ENCODE data around the gene BHLHE40.

Gene BHLHE40

DNA sequence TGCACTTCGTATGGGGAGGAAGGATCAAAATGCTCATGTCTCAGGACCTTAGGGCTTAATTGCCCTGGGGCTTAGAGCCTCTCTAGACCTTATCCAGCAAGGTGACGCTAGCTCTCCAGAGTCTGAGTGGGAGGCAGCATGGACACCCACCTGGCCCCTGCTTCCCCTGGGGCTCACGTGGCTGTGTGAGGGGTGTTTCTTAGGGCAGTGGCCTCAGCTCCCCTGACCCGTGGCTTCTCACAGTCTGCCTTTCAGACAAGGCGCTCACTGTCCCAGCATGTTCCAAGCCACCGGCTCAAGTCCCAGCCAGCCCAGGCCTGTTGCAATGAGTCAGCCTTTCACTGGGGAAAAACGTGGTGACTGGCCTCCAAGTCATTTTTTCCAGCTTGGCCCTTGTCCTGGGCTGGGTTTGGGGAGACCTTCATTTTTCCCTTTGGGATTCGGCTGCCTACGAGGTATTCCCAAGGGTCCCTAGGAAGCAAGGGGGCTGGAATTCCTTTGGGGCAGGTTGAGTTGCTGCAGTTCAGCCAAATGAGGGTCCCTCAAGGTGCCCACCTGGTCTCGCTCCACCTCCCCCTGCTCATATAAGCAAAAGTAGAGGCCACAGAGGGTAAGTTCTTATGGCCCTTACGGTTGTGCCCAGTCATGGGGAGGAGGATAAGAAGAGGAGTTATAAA, 15.7 kb downstream of the BHLHE40 start:
- Histone ChIP-seq H3K9ac (ENCODE audit: low read depth, low read length) (no peak overlapping the region), H3K4me1 (ENCODE audit: insufficient read depth, low read length) (peaks cover 21% of the 10 kb centered on the region), H3K9me3 (ENCODE audit: insufficient read depth, low read depth, low read length) (no peaks in the 10 kb centered on the region), H3K4me3 (ENCODE audit: low read length) (no peak overlapping the region), H3K27me3 (ENCODE audit: insufficient read depth, low read length) (no peaks in the 10 kb centered on the region), H3K27ac (ENCODE audit: low read depth, low read length) (no peak overlapping the region), H3K36me3 (ENCODE audit: insufficient read depth, low read length) (no peaks in the 10 kb centered on the region)
- WGBS = 75% methylated on average over 11 of the region's 11 CpGs

GRCh38 chr3:4995500-4996053, 16.3 kb downstream of the BHLHE40 start:
- no peaks in the 10 kb centered on the region for H3K36me3 ChIP-seq (ENCODE audit: insufficient read depth, low read length)
- no peak overlapping the region for H3K9ac ChIP-seq (ENCODE audit: low read depth, low read length)
- no peak overlapping the region for H3K27ac ChIP-seq (ENCODE audit: low read depth, low read length)
- H3K4me3 ChIP-seq (ENCODE audit: low read length) = no peak overlapping the region
- 76% methylated on average over 9 of the region's 9 CpGs for whole genome bisulfite sequencing
- no peaks in the 10 kb centered on the region for H3K9me3 ChIP-seq (ENCODE audit: insufficient read depth, low read depth, low read length)
- peaks cover 21% of the 10 kb centered on the region for H3K4me1 ChIP-seq (ENCODE audit: insufficient read depth, low read length)
- no peaks in the 10 kb centered on the region for H3K27me3 ChIP-seq (ENCODE audit: insufficient read depth, low read length)

GRCh38 chr3:4996223-4996765, 17.1 kb downstream of the BHLHE40 start:
- H3K9ac ChIP-seq (ENCODE audit: low read depth, low read length) = no peak overlapping the region
- 88% methylated on average over 8 of the region's 8 CpGs for WGBS
- H3K27me3 ChIP-seq (ENCODE audit: insufficient read depth, low read length) = no peaks in the 10 kb centered on the region
- no peak overlapping the region for H3K27ac ChIP-seq (ENCODE audit: low read depth, low read length)
- H3K36me3 ChIP-seq (ENCODE audit: insufficient read depth, low read length) = no peaks in the 10 kb centered on the region
- H3K4me1 ChIP-seq (ENCODE audit: insufficient read depth, low read length) = peaks cover 21% of the 10 kb centered on the region
- no peaks in the 10 kb centered on the region for H3K9me3 ChIP-seq (ENCODE audit: insufficient read depth, low read depth, low read length)
- no peak overlapping the region for H3K4me3 ChIP-seq (ENCODE audit: low read length)

DNA sequence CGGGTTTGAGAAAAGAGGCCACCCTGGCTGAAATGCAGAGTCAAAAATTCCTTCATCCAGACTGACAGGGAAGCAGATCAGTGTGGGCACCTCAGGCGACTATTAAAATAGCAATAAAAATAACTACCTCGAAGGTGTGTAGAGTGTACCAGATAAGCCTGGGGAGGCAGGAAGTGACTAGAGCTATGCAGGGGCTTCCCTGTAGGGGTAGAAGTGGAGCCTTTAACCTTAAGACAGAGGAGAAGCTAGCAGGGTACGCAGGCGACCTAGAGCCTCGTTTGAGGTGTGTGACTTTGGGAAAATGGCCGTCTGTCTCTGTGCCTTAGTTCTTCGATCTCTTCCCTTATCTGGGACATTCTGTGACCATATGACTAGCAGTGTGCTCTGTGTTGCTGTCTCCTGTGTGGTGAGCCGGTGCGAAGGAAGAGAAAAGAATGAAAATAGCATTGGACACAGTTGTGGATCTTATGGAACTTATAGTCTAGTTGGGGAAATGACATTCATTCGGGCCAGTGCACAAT, 17.6 kb downstream of the BHLHE40 start:
- Histone ChIP-seq H3K27me3 (ENCODE audit: insufficient read depth, low read length) (no peaks in the 10 kb centered on the region), H3K27ac (ENCODE audit: low read depth, low read length) (no peak overlapping the region), H3K4me1 (ENCODE audit: insufficient read depth, low read length) (peaks cover 21% of the 10 kb centered on the region), H3K9ac (ENCODE audit: low read depth, low read length) (no peak overlapping the region), H3K36me3 (ENCODE audit: insufficient read depth, low read length) (no peaks in the 10 kb centered on the region), H3K4me3 (ENCODE audit: low read length) (no peak overlapping the region), H3K9me3 (ENCODE audit: insufficient read depth, low read depth, low read length) (no peaks in the 10 kb centered on the region)
- WGBS = 87% methylated on average over 10 of the region's 11 CpGs

DNA sequence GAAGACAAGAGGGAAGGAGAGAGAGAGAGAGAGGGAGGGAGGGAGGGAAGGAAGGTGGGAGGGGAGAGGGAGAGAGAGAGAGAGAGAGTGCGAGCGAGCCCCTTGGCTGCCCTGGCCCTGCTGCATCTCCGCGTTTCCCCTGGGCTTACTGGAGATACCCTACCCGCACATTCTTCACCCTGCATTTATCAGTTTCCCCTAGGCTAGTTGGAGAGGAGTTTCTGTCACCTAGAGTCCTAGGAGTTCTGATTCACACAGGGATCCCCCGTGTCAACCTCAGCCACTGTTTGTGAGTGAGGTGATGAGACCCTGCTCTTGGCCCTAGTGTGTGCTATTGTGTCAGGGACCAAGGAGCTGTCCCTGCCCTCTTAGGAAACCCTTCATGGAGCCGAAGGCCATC, 18.7 kb downstream of the BHLHE40 start:
- 87% methylated on average over 2 of the region's 7 CpGs for WGBS
- H3K27me3 ChIP-seq (ENCODE audit: insufficient read depth, low read length) = no peaks in the 10 kb centered on the region

DNA sequence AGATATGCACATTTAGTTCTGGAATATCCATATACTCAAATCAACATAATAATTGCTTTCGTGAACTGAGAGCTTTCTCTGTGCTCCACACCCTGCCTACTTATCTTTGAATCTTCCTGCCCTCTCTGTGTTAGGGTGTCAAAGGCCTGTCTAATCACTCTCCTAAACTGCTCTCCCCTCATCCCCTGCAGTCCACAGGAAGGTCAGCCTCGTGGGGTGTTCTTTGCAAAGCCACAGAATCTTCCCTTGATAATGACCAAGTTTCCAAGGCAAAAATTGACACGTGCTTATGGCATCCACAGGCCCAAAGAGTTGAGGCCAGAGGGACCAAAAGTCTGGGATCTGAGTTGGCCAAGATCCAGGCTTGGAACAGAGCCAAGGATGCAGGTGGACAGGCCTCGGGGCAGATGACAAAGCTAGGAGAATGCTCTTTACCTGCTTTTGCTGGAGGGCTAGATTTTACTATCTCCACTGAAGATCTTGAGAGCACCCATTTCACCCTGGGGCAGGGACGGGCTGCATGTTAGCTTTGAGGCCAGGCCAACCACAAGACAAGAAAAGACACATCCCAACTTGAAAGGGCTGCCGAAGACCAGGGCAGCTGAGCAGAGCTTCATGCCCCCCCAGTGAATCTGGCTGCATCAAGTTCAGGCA, 20.4 kb downstream of the BHLHE40 start:
- 70% methylated on average over 6 of the region's 6 CpGs for WGBS
- H3K36me3 ChIP-seq (ENCODE audit: insufficient read depth, low read length) = no peaks in the 10 kb centered on the region
- H3K9me3 ChIP-seq (ENCODE audit: insufficient read depth, low read depth, low read length) = no peaks in the 10 kb centered on the region
- no peaks in the 10 kb centered on the region for H3K27me3 ChIP-seq (ENCODE audit: insufficient read depth, low read length)
- H3K9ac ChIP-seq (ENCODE audit: low read depth, low read length) = no peak overlapping the region
- no peak overlapping the region for H3K27ac ChIP-seq (ENCODE audit: low read depth, low read length)
- no peak overlapping the region for H3K4me3 ChIP-seq (ENCODE audit: low read length)
- H3K4me1 ChIP-seq (ENCODE audit: insufficient read depth, low read length) = peaks cover 21% of the 10 kb centered on the region

More for the DNA sequence above, 18.7 kb downstream of the BHLHE40 start:
- Histone ChIP-seq H3K9ac (ENCODE audit: low read depth, low read length) (no peak overlapping the region), H3K36me3 (ENCODE audit: insufficient read depth, low read length) (no peaks in the 10 kb centered on the region), H3K9me3 (ENCODE audit: insufficient read depth, low read depth, low read length) (no peaks in the 10 kb centered on the region), H3K27ac (ENCODE audit: low read depth, low read length) (no peak overlapping the region), H3K4me1 (ENCODE audit: insufficient read depth, low read length) (peaks cover 21% of the 10 kb centered on the region), H3K4me3 (ENCODE audit: low read length) (no peak overlapping the region)

GRCh38 chr3:5001135-5001534, 21.9 kb downstream of the BHLHE40 start:
- peaks cover 12% of the 10 kb centered on the region; the same call in 1 of the 2 replicates for H3K4me1 ChIP-seq (ENCODE audit: insufficient read depth, low read length)
- H3K9me3 ChIP-seq (ENCODE audit: insufficient read depth, low read depth, low read length) = no peaks in the 10 kb centered on the region
- H3K9ac ChIP-seq (ENCODE audit: low read depth, low read length) = no peak overlapping the region
- no peak overlapping the region for H3K27ac ChIP-seq (ENCODE audit: low read depth, low read length)
- WGBS = 93% methylated on average over 4 of the region's 4 CpGs
- no peaks in the 10 kb centered on the region for H3K36me3 ChIP-seq (ENCODE audit: insufficient read depth, low read length)
- H3K27me3 ChIP-seq (ENCODE audit: insufficient read depth, low read length) = no peaks in the 10 kb centered on the region
- H3K4me3 ChIP-seq (ENCODE audit: low read length) = no peak overlapping the region

GRCh38 chr3:5001805-5002173, 22.6 kb downstream of the BHLHE40 start:
- Histone ChIP-seq H3K36me3 (ENCODE audit: insufficient read depth, low read length) (no peaks in the 10 kb centered on the region), H3K27ac (ENCODE audit: low read depth, low read length) (no peak overlapping the region), H3K27me3 (ENCODE audit: insufficient read depth, low read length) (no peaks in the 10 kb centered on the region), H3K4me3 (ENCODE audit: low read length) (no peak overlapping the region), H3K9ac (ENCODE audit: low read depth, low read length) (no peak overlapping the region), H3K9me3 (ENCODE audit: insufficient read depth, low read depth, low read length) (no peaks in the 10 kb centered on the region), H3K4me1 (ENCODE audit: insufficient read depth, low read length) (peaks cover 10% of the 10 kb centered on the region; the same call in 1 of the 2 replicates)
- 86% methylated on average over 1 of the region's 1 CpG for WGBS

DNA sequence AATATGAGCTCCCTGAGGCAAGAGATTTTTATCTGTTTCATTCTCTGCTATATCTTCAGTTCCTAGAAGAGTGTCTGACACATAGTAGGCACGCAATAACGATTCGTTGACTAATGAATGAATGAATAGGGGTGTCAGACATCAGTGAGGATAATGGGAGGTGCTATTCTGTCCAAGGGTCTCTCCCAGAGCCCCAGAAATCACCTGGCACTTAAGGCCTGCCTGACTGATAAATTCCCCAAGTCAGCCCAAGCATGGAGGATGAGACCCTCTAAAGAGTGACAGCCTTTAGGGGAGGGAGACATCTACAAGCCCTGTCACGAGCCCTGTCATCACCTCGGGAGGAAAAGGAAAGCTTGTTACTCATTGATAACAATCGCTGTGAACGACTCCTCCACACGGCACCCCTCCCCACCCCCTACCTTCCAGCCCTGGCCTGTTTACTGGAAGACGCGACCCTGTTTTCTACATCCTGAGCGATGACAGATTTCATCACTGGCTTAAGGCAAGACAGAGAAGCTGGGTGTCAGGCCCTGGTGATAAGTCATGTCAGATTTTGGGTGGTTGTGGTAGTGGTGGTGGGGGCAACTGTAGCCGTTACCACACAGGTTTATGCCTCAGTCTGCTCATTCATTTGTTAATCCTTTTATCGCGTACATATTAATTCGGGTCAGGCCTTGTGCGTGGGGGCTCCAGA, 23.1 kb downstream of the BHLHE40 start:
- no peaks in the 10 kb centered on the region for H3K27me3 ChIP-seq (ENCODE audit: insufficient read depth, low read length)
- WGBS = 62% methylated on average over 16 of the region's 16 CpGs
- no peaks in the 10 kb centered on the region for H3K9me3 ChIP-seq (ENCODE audit: insufficient read depth, low read depth, low read length)
- peaks cover 7% of the 10 kb centered on the region; the same call in 1 of the 2 replicates for H3K4me1 ChIP-seq (ENCODE audit: insufficient read depth, low read length)
- no peak overlapping the region for H3K4me3 ChIP-seq (ENCODE audit: low read length)
- H3K9ac ChIP-seq (ENCODE audit: low read depth, low read length) = no peak overlapping the region
- no peak overlapping the region for H3K27ac ChIP-seq (ENCODE audit: low read depth, low read length)
- no peaks in the 10 kb centered on the region for H3K36me3 ChIP-seq (ENCODE audit: insufficient read depth, low read length)

GRCh38 chr3:5002871-5003247, 23.6 kb downstream of the BHLHE40 start:
- no peak overlapping the region for H3K4me3 ChIP-seq (ENCODE audit: low read length)
- no peaks in the 10 kb centered on the region for H3K9me3 ChIP-seq (ENCODE audit: insufficient read depth, low read depth, low read length)
- 91% methylated on average over 6 of the region's 6 CpGs for WGBS
- no peak overlapping the region for H3K27ac ChIP-seq (ENCODE audit: low read depth, low read length)
- H3K27me3 ChIP-seq (ENCODE audit: insufficient read depth, low read length) = no peaks in the 10 kb centered on the region
- H3K4me1 ChIP-seq (ENCODE audit: insufficient read depth, low read length) = peaks cover 7% of the 10 kb centered on the region; the same call in 1 of the 2 replicates
- no peaks in the 10 kb centered on the region for H3K36me3 ChIP-seq (ENCODE audit: insufficient read depth, low read length)
- no peak overlapping the region for H3K9ac ChIP-seq (ENCODE audit: low read depth, low read length)
